CD4-positive, alpha-beta T cell treated with Interleukin-15 for 1 hour (primary cell): ENCODE results near the gene CNKSR1.

Experiments
- DNase-seq: peaks from one replicate; pipeline ENCODE4 v3.0.0-alpha.2; 2020

Gene CNKSR1

GRCh38 chr1:26160527-26161414 lies 16.5 kb upstream of the CNKSR1 start:
- no peak for DNase-seq

- peak; percentile 36 for DNase-seq
These were observed 15.7 kb upstream of the CNKSR1 start for GRCh38 chr1:26161415-26162219.

DNA sequence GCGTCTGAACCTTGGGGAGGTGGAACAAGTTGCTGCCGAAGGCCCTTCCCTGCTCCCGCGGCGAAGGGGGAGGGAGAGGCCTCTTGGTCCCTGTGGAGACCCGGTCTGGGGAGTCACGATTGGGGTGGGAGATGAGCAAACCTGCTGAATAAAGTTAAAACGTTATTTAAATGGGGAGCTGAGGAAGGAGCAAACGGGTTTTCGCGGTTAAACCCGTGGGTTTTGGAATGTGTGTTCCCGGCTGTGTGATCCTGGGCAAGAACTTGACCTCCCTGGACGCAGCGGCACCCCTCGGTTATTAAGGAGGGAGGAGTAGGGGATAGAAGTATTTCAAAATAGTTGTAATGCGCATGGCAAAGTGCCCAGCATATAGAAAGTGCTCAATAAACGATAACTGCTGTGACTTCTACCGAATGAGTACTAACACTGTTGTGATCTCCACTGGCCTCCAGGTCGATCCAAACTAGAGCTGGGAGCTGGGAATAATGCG lies 15.0 kb upstream of the CNKSR1 start:
- no peak for DNase-seq

GRCh38 chr1:26163684-26164035 lies 13.6 kb upstream of the CNKSR1 start:
- no peak for DNase-seq

GRCh38 chr1:26164036-26164860 lies 13.0 kb upstream of the CNKSR1 start:
- DNase-seq = peak; percentile 24

DNA sequence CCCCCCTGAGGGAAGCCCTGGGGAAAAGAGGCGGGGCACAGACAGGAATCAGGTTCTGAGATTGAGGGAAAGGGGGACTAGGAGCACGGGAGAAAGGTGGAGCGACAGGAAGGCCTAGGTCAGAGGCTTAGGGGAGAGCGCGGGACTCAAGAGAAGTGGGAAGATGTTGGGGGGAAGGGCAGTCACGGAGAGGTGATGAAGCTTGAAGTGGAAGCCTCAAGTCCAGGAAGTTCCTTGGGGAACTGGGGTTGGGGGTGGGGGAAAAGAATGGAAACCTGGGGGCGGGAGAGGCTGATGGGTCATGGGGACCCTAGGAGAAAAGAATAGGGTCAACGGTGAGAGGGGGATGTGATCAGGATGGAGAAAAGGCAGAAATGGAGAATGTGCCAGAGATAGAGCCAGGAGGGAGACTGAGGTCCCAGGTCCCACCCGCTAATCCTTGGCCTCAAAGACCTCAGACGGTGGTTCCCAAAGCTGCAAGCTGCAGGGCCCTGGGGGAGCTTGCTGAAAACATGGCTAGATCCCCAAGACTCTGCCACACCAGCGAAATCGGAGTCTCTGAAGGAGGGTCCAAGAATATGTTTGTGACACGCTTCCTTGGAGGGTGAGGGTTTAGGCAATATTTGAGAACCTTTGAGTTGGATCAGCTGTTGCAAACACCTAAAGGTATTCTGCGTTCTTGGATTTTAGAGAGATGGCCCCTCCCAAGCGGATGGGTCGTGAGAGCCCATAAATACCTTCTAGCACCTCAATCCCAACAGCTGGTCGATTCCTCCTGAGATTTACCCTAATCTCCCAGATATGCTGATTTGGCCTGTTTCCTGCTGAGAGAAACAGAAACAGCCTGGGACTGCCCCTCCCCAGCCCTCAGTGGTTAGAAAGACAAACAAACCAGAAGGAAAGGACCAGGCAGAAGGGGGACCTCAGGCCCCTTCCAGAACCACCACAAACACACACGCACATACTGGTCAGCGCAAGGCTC lies 12.1 kb upstream of the CNKSR1 start:
- DNase-seq = no peak

- DNase-seq = no peak
These were observed 10.5 kb upstream of the CNKSR1 start for GRCh38 chr1:26166719-26167281.

- DNase-seq = no peak
These were observed 8.7 kb upstream of the CNKSR1 start, which contains the start of gene C1orf232 for GRCh38 chr1:26168410-26169197. Gene C1orf232 (minus strand): TSS chr1:26168963. CDS start chr1:26168499, 464 bp downstream.

GRCh38 chr1:26169198-26169554 lies 8.1 kb upstream of the CNKSR1 start:
- DNase-seq = no peak

- peak; percentile 90 for DNase-seq
These were observed 7.4 kb upstream of the CNKSR1 start, which contains the start of gene ZNF593 for GRCh38 chr1:26169669-26170471. Gene ZNF593 (plus strand): TSS chr1:26169908. CDS start chr1:26169984, 76 bp downstream.

- no peak for DNase-seq
These were observed 6.8 kb upstream of the CNKSR1 start for GRCh38 chr1:26170472-26170821.

DNA sequence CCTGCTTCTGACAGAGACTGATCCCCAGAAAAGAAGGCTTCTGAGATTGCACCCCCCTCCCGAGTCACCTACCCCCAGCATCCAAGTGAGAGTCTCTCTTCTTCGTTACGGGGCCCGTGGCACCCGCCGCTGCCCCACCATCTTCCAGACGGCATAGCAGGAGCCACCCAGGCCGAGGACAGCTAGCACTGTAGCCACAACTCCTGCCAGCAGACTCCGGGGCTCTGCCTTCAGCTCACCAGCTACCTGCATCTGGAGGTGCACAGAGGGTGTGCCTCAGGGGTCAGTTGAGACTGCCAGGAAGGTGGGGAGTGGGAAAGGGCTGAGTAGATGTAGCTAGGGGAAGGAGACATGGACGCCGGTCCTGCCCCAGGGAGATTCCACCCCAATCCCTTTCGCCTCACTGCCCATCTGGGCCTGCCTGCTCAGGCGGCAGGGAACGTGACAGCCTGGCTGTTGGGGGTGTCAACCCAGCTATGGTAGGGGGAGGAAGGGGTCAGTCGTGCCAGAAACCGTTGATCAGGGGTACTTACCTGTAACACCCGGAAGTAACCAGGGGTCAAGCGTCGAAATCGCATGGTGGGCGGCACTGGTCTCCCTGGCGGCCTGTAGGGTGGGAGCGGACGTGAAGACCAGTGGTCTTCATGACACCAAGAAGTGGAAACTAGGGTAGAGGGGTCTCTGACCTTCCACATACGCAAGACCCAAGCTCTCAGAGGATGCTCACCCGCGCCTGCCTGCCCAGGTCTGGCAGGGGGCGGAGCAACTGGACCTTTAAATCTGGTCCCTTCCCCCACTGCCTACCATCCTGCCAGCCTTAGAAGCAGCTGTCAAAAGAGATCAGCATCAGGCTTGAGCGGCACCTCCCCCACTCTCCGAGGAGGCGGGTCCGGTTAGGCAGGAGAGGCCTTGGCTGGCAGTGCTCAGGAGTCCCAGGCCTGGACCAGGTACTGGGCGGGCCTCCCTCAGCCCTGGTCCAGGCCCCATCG lies 5.9 kb upstream of the CNKSR1 start, which contains the start of gene ZNF593OS:
Gene ZNF593OS, minus strand, starts transcription at position 749 of the 989 bp plus-strand sequence. Its CDS starts 171 bp downstream, at position 578.
- no peak for DNase-seq

DNA sequence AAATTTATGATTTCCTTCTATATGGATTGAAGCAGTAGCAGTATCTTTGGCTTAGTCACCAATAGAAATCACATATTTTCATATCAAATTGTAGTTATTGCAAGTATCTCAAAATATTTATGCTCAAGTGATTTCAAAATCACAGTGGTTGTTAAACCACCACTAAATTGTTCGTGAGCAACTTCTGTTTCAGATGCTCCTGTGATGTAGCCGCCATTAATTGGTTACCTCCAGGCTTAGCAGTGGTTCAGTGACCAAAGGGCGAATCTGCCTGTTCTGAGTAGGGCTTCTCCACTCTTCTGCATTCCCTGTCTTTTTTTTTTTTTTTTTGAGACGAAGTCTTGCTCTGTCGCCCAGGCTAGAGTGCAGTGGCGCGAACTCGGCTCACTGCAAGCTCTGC lies 1.9 kb upstream of the CNKSR1 start:
- no peak for DNase-seq

DNA sequence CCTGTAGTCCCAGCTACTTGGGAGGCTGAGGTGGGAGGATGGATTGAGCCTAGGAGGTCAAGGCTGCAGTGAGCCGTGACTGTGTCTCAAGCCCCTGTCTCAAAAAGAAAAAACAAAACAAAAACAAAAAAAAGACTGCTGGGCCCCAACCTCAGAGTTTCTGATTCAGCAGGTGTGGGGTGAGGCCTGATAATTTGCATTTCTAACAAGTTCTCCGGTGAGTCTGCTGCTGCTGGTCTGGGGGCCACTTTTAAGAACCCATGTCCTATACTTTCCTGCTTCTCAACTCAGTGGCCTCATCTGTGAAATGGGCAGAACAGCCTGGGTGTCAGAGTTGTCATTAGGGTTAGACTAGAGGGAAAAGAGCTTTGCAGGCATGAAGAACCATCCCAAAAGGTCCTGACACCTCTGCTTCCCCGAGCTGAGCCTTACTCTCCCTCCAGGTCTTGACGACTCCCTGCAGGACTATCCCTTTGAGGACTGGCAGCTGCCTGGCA lies 2.8 kb downstream of the CNKSR1 start:
- no peak for DNase-seq

DNA sequence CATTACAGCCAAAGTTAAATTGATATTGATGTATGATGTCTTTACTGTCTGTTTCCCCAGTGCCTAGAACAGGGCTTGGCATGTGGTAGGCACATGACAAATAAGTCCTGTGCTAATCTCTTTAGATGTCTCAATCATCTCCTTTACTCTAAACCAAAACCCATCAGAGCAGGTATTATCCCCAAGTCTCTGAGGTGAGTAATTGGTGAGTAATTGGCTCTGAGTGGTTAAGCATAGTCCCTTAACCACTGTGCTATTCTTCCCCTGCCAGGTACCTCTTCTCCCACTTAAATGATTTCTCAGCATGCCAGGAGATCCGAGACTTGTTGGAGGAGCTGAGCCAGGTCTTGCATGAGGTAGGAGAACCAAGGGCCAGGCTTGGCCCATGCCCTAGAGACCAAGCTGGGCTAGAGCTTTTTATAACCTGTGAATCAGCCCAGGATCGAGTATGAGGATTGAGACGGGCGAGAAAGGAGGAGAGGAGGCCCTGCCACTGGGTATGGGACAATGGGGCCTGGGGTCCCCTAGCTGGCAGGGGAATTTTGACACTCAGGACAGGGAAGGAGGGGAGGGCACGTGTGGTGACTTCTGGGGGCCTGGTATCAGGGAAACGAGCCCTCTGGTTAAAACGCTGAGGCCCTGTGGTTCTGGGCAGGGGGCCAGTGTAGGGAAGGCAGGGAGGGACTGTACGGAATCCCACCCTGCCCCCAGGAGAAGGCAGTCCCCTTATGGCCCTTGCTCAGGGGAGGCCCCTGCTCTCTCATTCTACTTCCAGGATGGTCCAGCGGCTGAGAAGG lies 4.5 kb downstream of the CNKSR1 start:
- DNase-seq = no peak

- no peak for DNase-seq
These were observed 5.0 kb downstream of the CNKSR1 start for GRCh38 chr1:26182383-26182696.

GRCh38 chr1:26184086-26184485 lies 6.8 kb downstream of the CNKSR1 start:
- DNase-seq = no peak
